Thoracic aorta (tissue), 2 donors: ENCODE results near the gene TENM3. TPM values are rescaled to one million over a fixed set of nuclear protein-coding genes. Genes with fewer than 3 reads are reported as not detected.

Source experiments
- ATAC-seq: fragments of 150-250 bp; one replicate; pipeline ENCODE4 v1.8.0; 2017; ENCODE audit warnings: low read depth; ENCODE audit not compliant: insufficient number of reproducible peaks, low FRiP score
- DNase-seq: peaks from one replicate; pipeline ENCODE4 v3.0.0-alpha.2; 2020; ENCODE audit warnings: low spot score
- H3K27ac ChIP-seq, 2 donors: fragments of 200-600 bp; sonication (generic); 1 replicate in 1 of 2; 2 replicates in 1 of 2; pipeline ENCODE4 v1.5.1; 2016; ENCODE audit warnings: mild to moderate bottlenecking in 2 of 2, moderate library complexity in 2 of 2
- H3K27me3 ChIP-seq: fragments of 200-600 bp; sonication (generic); replicated peaks from 2 replicates; pipeline ENCODE4 v1.6.0; 2016; ENCODE audit warnings: mild to moderate bottlenecking; ENCODE audit not compliant: insufficient read depth
- H3K36me3 ChIP-seq: fragments of 200-600 bp; sonication (generic); one replicate; pipeline ENCODE4 v1.5.1; 2016
- H3K4me1 ChIP-seq, 2 donors: fragments of 200-600 bp; sonication (generic); 1 replicate in 1 of 2; 2 replicates in 1 of 2; pipeline versions ENCODE4 v1.5.1 to v1.6.0; 2016; ENCODE audit warnings: low read depth in 2 of 2, mild to moderate bottlenecking in 1 of 2; ENCODE audit not compliant: control insufficient read depth in 1 of 2
- H3K4me3 ChIP-seq: fragments of 200-600 bp; sonication (generic); 2 replicates; pipeline ENCODE4 v1.5.1; 2016; ENCODE audit warnings: mild to moderate bottlenecking
- H3K9me3 ChIP-seq: fragments of 200-600 bp; sonication (generic); 2 replicates; pipeline ENCODE4 v1.5.1; 2016
- CTCF ChIP-seq: fragments of 200-600 bp; sonication (generic); IDR thresholded peaks from one replicate; pipeline ENCODE4 v1.5.1; 2019; ENCODE audit warnings: antibody characterized with exemption
- total RNA-seq, 2 donors: library from RNA; depleted of rRNA; stranded (reverse); fragments of >200 nt; gene quantifications; one replicate each; pipeline versions ENCODE4 v1.1.0 to v1.2.3, GENCODE V29; 2016

Gene TENM3
- total RNA-seq, 2 donors from 2014 or later: 0.68 to 8.0 TPM

GRCh38 chr4:182225257-182225852, 17.8 kb upstream of the TENM3 start:
- no peak overlapping the region for H3K4me3 ChIP-seq
- ATAC-seq (no peak), DNase-seq (no peak)
- H3K9me3 ChIP-seq: no peaks in the 10 kb centered on the region
- H3K27me3 ChIP-seq: no peaks in the 10 kb centered on the region
- no peaks in the 10 kb centered on the region for H3K36me3 ChIP-seq
- no peak for TF ChIP-seq CTCF
- H3K4me1 ChIP-seq: no peaks in the 10 kb centered on the region
- H3K27ac ChIP-seq: no peak overlapping the region

- Histone ChIP-seq H3K4me1 (peaks cover 0 to 9% of the 10 kb centered on the region in 2 donors), H3K27ac (no peak overlapping the region), H3K36me3 (no peaks in the 10 kb centered on the region), H3K9me3 (no peaks in the 10 kb centered on the region), H3K4me3 (no peak overlapping the region), H3K27me3 (no peaks in the 10 kb centered on the region)
- DNase-seq (no peak), ATAC-seq (no peak)
- no peak for TF ChIP-seq CTCF
Measured at GRCh38 chr4:182227611-182228010, 15.6 kb upstream of the TENM3 start.

GRCh38 chr4:182228991-182229577, 14.1 kb upstream of the TENM3 start:
- no peaks in the 10 kb centered on the region for H3K9me3 ChIP-seq
- ATAC-seq (no peak), DNase-seq (no peak)
- no peak for TF ChIP-seq CTCF
- no peak overlapping the region for H3K27ac ChIP-seq
- H3K4me3 ChIP-seq: no peak overlapping the region
- H3K27me3 ChIP-seq: no peaks in the 10 kb centered on the region
- H3K4me1 ChIP-seq: peaks cover 0 to 9% of the 10 kb centered on the region in 2 donors
- H3K36me3 ChIP-seq: no peaks in the 10 kb centered on the region

- H3K36me3 ChIP-seq: no peaks in the 10 kb centered on the region
Measured at GRCh38 chr4:182230256-182230655, 12.9 kb upstream of the TENM3 start.

DNA sequence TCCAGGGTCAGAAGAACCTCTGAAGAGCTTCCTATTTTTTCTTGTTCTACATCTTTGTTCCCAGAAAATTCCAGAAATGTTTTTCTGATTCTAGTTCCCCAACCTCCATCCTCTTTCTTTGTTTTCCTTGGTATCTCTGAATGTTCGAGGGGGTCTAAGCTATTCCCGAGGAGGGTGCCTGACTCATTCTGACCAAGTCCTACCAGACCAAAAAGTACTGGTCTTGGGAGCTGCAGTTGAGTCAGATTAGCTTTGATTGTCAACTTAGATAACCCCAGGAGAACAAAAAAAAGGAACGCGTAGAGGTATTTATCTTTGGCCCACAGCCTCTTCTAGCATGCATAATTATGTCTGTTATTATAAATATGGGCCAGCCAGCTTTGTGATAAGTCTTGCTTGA, 12.1 kb upstream of the TENM3 start:
- TF ChIP-seq CTCF: no peak
- Histone ChIP-seq H3K4me1 (peaks cover 0 to 9% of the 10 kb centered on the region in 2 donors), H3K36me3 (no peaks in the 10 kb centered on the region), H3K4me3 (no peak overlapping the region), H3K27ac (no peak overlapping the region), H3K27me3 (no peaks in the 10 kb centered on the region), H3K9me3 (no peaks in the 10 kb centered on the region)
- no peak for DNase-seq
- ATAC-seq: no peak

More at GRCh38 chr4:182230256-182230655, 12.9 kb upstream of the TENM3 start:
- no peak overlapping the region for H3K27ac ChIP-seq
- no peak overlapping the region for H3K4me3 ChIP-seq
- DNase-seq (no peak), ATAC-seq (no peak)
- H3K9me3 ChIP-seq: no peaks in the 10 kb centered on the region
- peaks cover 0 to 9% of the 10 kb centered on the region in 2 donors for H3K4me1 ChIP-seq
- H3K27me3 ChIP-seq: no peaks in the 10 kb centered on the region
- no peak for TF ChIP-seq CTCF
